CD8-positive, alpha-beta memory T cell (primary cell): ENCODE results near the gene SLC6A5. TPM values are rescaled to one million over a fixed set of nuclear protein-coding genes. Genes with fewer than 3 reads are reported as not detected.

Experiments
- CTCF ChIA-PET: fragments of 350-600 bp; sonication (Branson Sonifier 250); formaldehyde crosslinking; loops from one replicate; lab custom pipeline; 2021; ENCODE audit warnings: antibody characterized with exemption; lab: Charles Lee
- POLR2A ChIA-PET: fragments of 350-600 bp; sonication (Branson Sonifier 250); formaldehyde crosslinking; loops from one replicate; lab custom pipeline; 2021; ENCODE audit warnings: antibody characterized with exemption; lab: Charles Lee
- DNase-seq, 5 donors: peaks; one replicate each; pipeline versions ENCODE4 v3.0.0 to v3.0.0-alpha.2; 2020 to 2022; ENCODE audit warnings: mixed read lengths in 1 of 5
- H3K27ac ChIP-seq: one replicate; pipeline ENCODE4 v1.7.0; 2013; ENCODE audit warnings: low read depth, mild to moderate bottlenecking, low read length, moderate library complexity
- H3K27me3 ChIP-seq: 2 replicates; pipeline ENCODE4 v1.7.0; 2013; ENCODE audit warnings: low read length, mild to moderate bottlenecking; ENCODE audit not compliant: insufficient read depth, poor library complexity, severe bottlenecking
- H3K36me3 ChIP-seq: 2 replicates; pipeline ENCODE4 v1.7.0; 2013; ENCODE audit warnings: mild to moderate bottlenecking, low read length, moderate library complexity; ENCODE audit not compliant: insufficient read depth
- H3K4me1 ChIP-seq: 2 replicates; pipeline ENCODE4 v1.7.0; 2013; ENCODE audit warnings: mild to moderate bottlenecking, low read length, moderate library complexity; ENCODE audit not compliant: insufficient read depth
- H3K4me3 ChIP-seq: 2 replicates; pipeline ENCODE4 v1.7.0; 2013; ENCODE audit warnings: mild to moderate bottlenecking, low read length
- H3K9me3 ChIP-seq: 2 replicates; pipeline ENCODE4 v1.7.0; 2013; ENCODE audit warnings: mild to moderate bottlenecking, low read length
- H3K27ac Mint-ChIP-seq, 8 donors: one replicate each; pipeline ENCODE4 v1.8.0; 2020 to 2021; ENCODE audit warnings: mixed read lengths in 8 of 8, mild to moderate bottlenecking in 6 of 8, inconsistent platforms in 3 of 8, moderate library complexity in 3 of 8
- H3K27me3 Mint-ChIP-seq, 2 donors: one replicate each; pipeline ENCODE4 v1.8.0; 2020 to 2021; ENCODE audit warnings: mixed read lengths in 2 of 2, mild to moderate bottlenecking in 1 of 2, moderate library complexity in 1 of 2
- H3K36me3 Mint-ChIP-seq, 3 donors: one replicate each; pipeline ENCODE4 v1.8.0; 2020 to 2021; ENCODE audit warnings: mixed read lengths in 3 of 3, inconsistent platforms in 1 of 3, mild to moderate bottlenecking in 1 of 3
- H3K4me1 Mint-ChIP-seq, 3 donors: one replicate each; pipeline ENCODE4 v1.8.0; 2020 to 2021; ENCODE audit warnings: mixed read lengths in 3 of 3, inconsistent platforms in 1 of 3, mild to moderate bottlenecking in 1 of 3
- H3K4me3 Mint-ChIP-seq, 7 donors: one replicate each; pipeline ENCODE4 v1.8.0; 2020 to 2021; ENCODE audit warnings: mixed read lengths in 7 of 7, mild to moderate bottlenecking in 6 of 7, moderate library complexity in 4 of 7, inconsistent platforms in 2 of 7
- H3K9me3 Mint-ChIP-seq, 5 donors: one replicate each; pipeline ENCODE4 v1.8.0; 2020 to 2022; ENCODE audit warnings: mixed read lengths in 5 of 5, mild to moderate bottlenecking in 3 of 5, moderate library complexity in 2 of 5, inconsistent platforms in 1 of 5
- polyA plus RNA-seq: library from polyadenylated mRNA; unstranded; fragments of 300-500 nt; fragmentation: Illumina TruSeq; gene quantifications from one replicate; pipeline ENCODE4 v1.2.3, GENCODE V29; 2021
- total RNA-seq, 2 experiments: library from RNA; stranded (reverse); gene quantifications; one replicate each; pipeline ENCODE4 v1.2.3, GENCODE V29; 2021

Gene SLC6A5
- total and polyA plus RNA-seq, 3 experiments from 2014 or later = not detected

DNA sequence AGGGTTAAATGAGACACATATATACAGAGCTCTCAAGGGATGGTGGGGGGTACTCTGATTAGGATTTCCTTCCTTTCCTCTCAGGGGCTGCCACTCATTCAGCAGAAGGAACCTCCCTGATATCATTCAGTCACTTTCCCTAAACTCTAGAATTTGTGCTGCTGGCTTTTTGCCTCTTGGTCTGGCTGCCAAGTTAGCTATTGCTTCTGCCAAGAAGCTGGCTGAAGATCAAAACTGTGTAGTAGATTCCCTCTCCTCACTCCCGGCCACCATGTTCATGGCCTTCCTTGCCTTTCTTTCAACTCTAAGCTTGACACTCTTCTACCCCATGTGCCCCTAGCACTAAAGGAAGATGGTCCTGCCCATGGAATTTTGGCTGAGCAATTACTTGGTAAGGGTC, 18.7 kb downstream of the SLC6A5 start:
- Histone ChIP-seq H3K4me3 (no peak overlapping the region), H3K27me3 (peaks cover 2% of the 10 kb centered on the region), H3K9me3 (no peaks in the 10 kb centered on the region), H3K36me3 (no peaks in the 10 kb centered on the region), H3K27ac (no peak overlapping the region), H3K4me1 (no peaks in the 10 kb centered on the region)
- peaks cover 16 to 30% of the 10 kb centered on the region in 2 donors for H3K27me3 Mint-ChIP-seq
- no peaks in the 10 kb centered on the region for H3K36me3 Mint-ChIP-seq
- H3K4me1 Mint-ChIP-seq = no peaks in the 10 kb centered on the region
- DNase-seq = no peak
- ChIA-PET POLR2A (no interaction called here), CTCF (interaction anchor here (0.9 to 1.3 kb wide), 2 partner anchors 9 to 30 kb away, joined by 3 to 4 read pairs; no protein-coding TSS in a partner anchor)
- no peak overlapping the region for H3K27ac Mint-ChIP-seq
- H3K9me3 Mint-ChIP-seq = no peaks in the 10 kb centered on the region
- H3K4me3 Mint-ChIP-seq = no peak overlapping the region

DNA sequence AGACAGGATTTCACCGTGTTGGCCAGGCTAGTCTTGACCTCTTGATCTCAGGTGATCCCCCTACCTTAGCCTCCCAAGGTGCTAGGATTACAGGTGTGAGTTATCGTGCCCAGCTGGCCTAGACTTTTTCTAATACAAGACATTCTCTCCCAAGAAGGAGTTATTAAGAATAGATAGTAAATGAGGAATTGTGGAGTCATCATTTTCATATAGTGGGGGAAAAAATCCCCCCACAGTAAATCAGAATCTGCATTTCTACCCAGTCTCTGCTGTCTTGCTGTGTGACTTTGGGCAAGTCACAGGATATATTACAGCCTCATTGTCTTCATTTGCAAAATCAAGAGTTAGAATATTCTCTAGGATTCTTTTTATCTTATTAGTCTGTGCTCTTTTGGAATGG, 21.6 kb downstream of the SLC6A5 start:
- ChIA-PET CTCF (interaction anchor here (1.4 kb wide), 1 partner anchor 20 kb away, joined by 3 read pairs; no protein-coding TSS in a partner anchor), POLR2A (no interaction called here)
- H3K9me3 ChIP-seq = no peaks in the 10 kb centered on the region
- no peaks in the 10 kb centered on the region for H3K9me3 Mint-ChIP-seq
- no peaks in the 10 kb centered on the region for H3K36me3 ChIP-seq
- no peaks in the 10 kb centered on the region for H3K4me1 ChIP-seq
- H3K27ac Mint-ChIP-seq = no peak overlapping the region
- no peaks in the 10 kb centered on the region for H3K4me1 Mint-ChIP-seq
- H3K27me3 ChIP-seq = no peaks in the 10 kb centered on the region
- H3K27me3 Mint-ChIP-seq = peaks cover 15 to 22% of the 10 kb centered on the region in 2 donors
- DNase-seq = no peak
- no peak overlapping the region for H3K4me3 Mint-ChIP-seq
- H3K4me3 ChIP-seq = no peak overlapping the region
- no peak overlapping the region for H3K27ac ChIP-seq
- no peaks in the 10 kb centered on the region for H3K36me3 Mint-ChIP-seq

DNA sequence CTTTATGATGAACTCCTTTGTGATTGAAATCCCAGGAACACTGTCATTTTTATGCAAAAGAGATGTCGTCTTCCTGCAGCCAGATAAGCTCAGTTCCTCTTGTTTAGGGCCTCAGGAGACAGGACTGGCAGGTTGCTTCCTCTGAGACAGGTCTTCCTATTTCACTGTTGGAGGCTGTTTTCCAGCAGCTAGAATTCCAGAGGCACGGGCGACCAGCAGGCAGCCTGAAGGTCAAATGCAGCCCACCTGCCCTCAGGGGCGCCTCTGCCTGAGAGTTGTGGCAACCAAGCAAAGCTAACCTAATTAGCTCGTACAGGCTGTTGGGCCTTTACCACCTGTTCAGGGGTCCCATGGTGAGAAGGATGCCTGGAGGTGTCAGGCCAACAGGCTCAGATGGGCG, 22.3 kb downstream of the SLC6A5 start:
- H3K9me3 ChIP-seq = no peaks in the 10 kb centered on the region
- no peak overlapping the region for H3K4me3 ChIP-seq
- H3K9me3 Mint-ChIP-seq = no peaks in the 10 kb centered on the region
- no peaks in the 10 kb centered on the region for H3K36me3 Mint-ChIP-seq
- POLR2A ChIA-PET = no interaction called here
- peaks cover 20 to 28% of the 10 kb centered on the region in 2 donors for H3K27me3 Mint-ChIP-seq
- no peaks in the 10 kb centered on the region for H3K36me3 ChIP-seq
- H3K4me1 Mint-ChIP-seq = no peaks in the 10 kb centered on the region
- no peak overlapping the region for H3K4me3 Mint-ChIP-seq
- H3K27ac Mint-ChIP-seq = no peak overlapping the region
- CTCF ChIA-PET = no interaction called here
- H3K4me1 ChIP-seq = no peaks in the 10 kb centered on the region
- no peaks in the 10 kb centered on the region for H3K27me3 ChIP-seq
- no peak overlapping the region for H3K27ac ChIP-seq
- no peak for DNase-seq

DNA sequence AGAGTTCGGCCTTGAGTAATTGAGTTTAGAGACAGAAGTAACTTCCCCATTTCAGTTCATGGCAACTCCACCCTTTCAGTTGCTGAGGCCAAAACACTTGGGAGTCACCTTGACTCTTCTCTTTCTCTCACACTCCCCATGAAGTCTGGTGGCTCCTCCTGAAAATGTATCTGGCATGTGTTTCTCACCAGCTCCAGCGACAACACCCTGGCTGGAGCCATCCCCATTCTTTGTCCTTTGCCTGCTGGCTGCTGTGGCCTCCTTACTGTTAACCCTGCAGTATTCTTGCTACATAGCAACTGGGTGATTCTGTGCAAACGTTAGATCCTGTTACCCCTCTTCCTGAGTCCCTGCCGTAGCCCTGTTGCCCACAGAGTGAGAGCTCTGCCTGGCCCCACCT, 23.8 kb downstream of the SLC6A5 start:
- H3K27ac Mint-ChIP-seq = no peak overlapping the region
- H3K27me3 ChIP-seq = no peaks in the 10 kb centered on the region
- CTCF ChIA-PET = no interaction called here

DNA sequence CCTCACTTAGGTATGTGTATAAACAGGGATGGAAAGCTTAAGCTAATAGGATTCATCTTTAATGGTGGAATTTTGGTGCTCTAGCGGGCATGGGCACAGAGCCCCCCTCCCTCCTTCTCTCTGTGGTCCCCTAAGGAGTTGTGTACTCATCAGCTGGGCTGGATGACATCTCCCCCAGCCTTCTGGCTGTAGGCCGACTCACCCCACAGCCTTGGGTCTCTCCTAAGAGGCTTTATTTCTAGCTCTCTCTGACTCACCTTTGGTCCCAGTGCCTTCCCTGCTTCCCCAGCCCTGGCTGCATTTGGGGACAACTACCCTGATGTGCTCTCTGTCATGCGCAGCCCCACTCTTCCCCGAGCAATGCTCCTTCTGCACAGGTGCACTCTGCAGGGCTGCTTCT, 26.9 kb downstream of the SLC6A5 start:
- Histone ChIP-seq H3K4me1 (no peaks in the 10 kb centered on the region), H3K9me3 (no peaks in the 10 kb centered on the region), H3K27me3 (no peaks in the 10 kb centered on the region), H3K27ac (no peak overlapping the region), H3K36me3 (no peaks in the 10 kb centered on the region), H3K4me3 (no peak overlapping the region)
- no peaks in the 10 kb centered on the region for H3K36me3 Mint-ChIP-seq
- H3K27ac Mint-ChIP-seq = no peak overlapping the region
- peaks cover 0 to 2% (median 0%) of the 10 kb centered on the region in 5 donors for H3K9me3 Mint-ChIP-seq
- no peak for DNase-seq
- no peak overlapping the region for H3K4me3 Mint-ChIP-seq
- CTCF ChIA-PET = interaction anchor here (0.9 kb wide), 1 partner anchor 8 kb away, joined by 3 read pairs; no protein-coding TSS in a partner anchor
- POLR2A ChIA-PET = no interaction called here
- H3K27me3 Mint-ChIP-seq = peaks cover 17 to 22% of the 10 kb centered on the region in 2 donors
- H3K4me1 Mint-ChIP-seq = no peaks in the 10 kb centered on the region

More for the DNA sequence above, 23.8 kb downstream of the SLC6A5 start:
- Mint-ChIP-seq H3K4me1 (no peaks in the 10 kb centered on the region), H3K4me3 (no peak overlapping the region), H3K36me3 (no peaks in the 10 kb centered on the region), H3K9me3 (no peaks in the 10 kb centered on the region), H3K27me3 (peaks cover 18 to 26% of the 10 kb centered on the region in 2 donors)
- Histone ChIP-seq H3K27ac (no peak overlapping the region), H3K4me1 (no peaks in the 10 kb centered on the region), H3K36me3 (no peaks in the 10 kb centered on the region), H3K9me3 (no peaks in the 10 kb centered on the region), H3K4me3 (no peak overlapping the region)
- DNase-seq = no peak
- POLR2A ChIA-PET = no interaction called here

DNA sequence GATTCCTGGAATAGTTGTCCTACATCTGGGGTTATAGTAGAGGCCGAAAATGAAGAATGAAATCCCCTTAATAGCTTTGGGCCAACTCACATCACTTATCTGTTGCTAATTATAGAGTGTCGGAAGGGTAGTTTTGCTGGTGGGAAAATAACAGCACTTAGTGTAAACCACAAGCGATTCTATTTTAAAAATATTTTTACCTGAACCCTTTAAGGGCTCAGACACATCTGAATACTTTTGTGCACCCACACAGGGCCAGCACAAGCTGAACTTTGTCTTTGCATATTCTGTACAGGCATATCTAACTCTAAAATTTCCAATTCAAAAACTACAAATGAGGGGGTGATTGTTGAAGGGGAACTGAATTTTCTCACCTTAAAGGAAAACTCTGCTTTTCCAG, 27.6 kb downstream of the SLC6A5 start:
- H3K36me3 Mint-ChIP-seq = no peaks in the 10 kb centered on the region
- H3K27me3 Mint-ChIP-seq = peaks cover 17 to 22% of the 10 kb centered on the region in 2 donors
- no peak overlapping the region for H3K4me3 ChIP-seq

DNA sequence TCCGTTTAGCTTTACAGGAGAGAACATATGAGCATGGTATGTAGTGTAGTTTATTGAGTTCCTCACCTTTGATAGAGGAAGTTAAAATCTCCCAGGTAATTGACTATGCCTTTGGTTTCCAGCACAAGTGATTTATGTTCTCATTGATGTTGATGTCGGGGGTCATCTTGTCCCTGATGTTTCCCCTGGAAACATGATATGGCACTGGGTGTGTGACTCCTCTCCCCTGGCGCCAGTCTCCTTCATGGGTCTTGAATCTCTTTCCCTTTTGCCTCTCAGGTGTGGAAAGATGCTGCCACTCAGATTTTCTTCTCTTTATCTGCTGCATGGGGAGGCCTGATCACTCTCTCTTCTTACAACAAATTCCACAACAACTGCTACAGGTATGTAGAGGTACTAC, 28.3 kb downstream of the SLC6A5 start:
- Mint-ChIP-seq H3K27ac (no peak overlapping the region), H3K4me1 (no peaks in the 10 kb centered on the region), H3K27me3 (peaks cover 17 to 26% of the 10 kb centered on the region in 2 donors), H3K36me3 (no peaks in the 10 kb centered on the region), H3K4me3 (no peak overlapping the region), H3K9me3 (peaks cover 0 to 2% (median 0%) of the 10 kb centered on the region in 5 donors)
- CTCF ChIA-PET = interaction anchor here (0.6 kb wide), 1 partner anchor 16 kb away, joined by 3 read pairs; no protein-coding TSS in a partner anchor
- POLR2A ChIA-PET = no interaction called here
- Histone ChIP-seq H3K4me3 (no peak overlapping the region), H3K36me3 (no peaks in the 10 kb centered on the region), H3K4me1 (no peaks in the 10 kb centered on the region), H3K9me3 (no peaks in the 10 kb centered on the region), H3K27me3 (no peaks in the 10 kb centered on the region), H3K27ac (no peak overlapping the region)
- no peak for DNase-seq

More for the DNA sequence above, 27.6 kb downstream of the SLC6A5 start:
- ChIA-PET CTCF (interaction anchor here (0.9 kb wide), 1 partner anchor 9 kb away, joined by 3 read pairs; no protein-coding TSS in a partner anchor), POLR2A (no interaction called here)
- DNase-seq = no peak
- no peaks in the 10 kb centered on the region for H3K36me3 ChIP-seq
- H3K4me3 Mint-ChIP-seq = no peak overlapping the region
- no peaks in the 10 kb centered on the region for H3K4me1 Mint-ChIP-seq
- no peak overlapping the region for H3K27ac Mint-ChIP-seq
- no peaks in the 10 kb centered on the region for H3K9me3 ChIP-seq
- H3K27me3 ChIP-seq = no peaks in the 10 kb centered on the region
- no peaks in the 10 kb centered on the region for H3K4me1 ChIP-seq
- peaks cover 0 to 2% (median 0%) of the 10 kb centered on the region in 5 donors for H3K9me3 Mint-ChIP-seq
- no peak overlapping the region for H3K27ac ChIP-seq

DNA sequence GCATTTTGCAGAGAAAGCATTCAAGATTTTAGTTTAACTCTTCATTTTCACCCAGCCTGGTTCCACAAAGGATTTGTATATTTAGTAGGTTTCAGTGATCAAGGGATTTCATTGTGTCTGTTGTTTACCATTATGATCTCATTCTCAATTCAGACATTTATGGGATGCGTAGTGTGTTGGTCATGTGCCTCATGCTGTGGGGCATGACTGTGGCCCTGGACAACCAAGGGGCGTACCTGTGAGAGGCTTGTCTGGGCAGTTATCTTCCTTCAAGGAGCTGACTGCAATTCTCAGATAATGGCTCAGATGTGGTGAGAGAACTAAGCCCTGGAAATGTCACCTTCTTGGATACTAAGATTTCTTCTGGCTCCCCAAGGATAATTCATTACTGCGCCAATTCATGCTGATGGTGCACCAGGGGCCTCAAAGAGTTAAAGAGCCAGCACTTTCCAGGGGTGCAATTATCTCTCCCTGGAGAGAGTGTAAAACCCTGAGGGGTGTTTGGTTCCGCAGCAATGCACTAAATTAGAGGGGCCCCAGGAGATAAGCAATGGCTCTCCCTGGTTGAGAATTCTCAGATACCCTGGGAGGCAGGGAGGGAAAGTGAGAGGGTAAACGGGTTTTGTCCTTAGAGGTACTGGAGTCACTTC, 32.2 kb downstream of the SLC6A5 start:
- H3K27ac Mint-ChIP-seq = no peak overlapping the region
- Histone ChIP-seq H3K4me3 (no peak overlapping the region), H3K4me1 (no peaks in the 10 kb centered on the region), H3K27ac (no peak overlapping the region), H3K36me3 (no peaks in the 10 kb centered on the region), H3K9me3 (no peaks in the 10 kb centered on the region), H3K27me3 (no peaks in the 10 kb centered on the region)
- peaks cover 0 to 2% (median 0%) of the 10 kb centered on the region in 5 donors for H3K9me3 Mint-ChIP-seq
- ChIA-PET POLR2A (no interaction called here), CTCF (no interaction called here)
- H3K4me3 Mint-ChIP-seq = no peak overlapping the region
- H3K36me3 Mint-ChIP-seq = no peaks in the 10 kb centered on the region
- no peak for DNase-seq
- peaks cover 4 to 21% of the 10 kb centered on the region in 2 donors for H3K27me3 Mint-ChIP-seq
- no peaks in the 10 kb centered on the region for H3K4me1 Mint-ChIP-seq
